T1000 (cell line): ENCODE data around the gene PRSS36.
"Not testable (repeated sequence)": the region's sequence is repeated elsewhere in the genome, so short reads cannot be mapped to it uniquely, and the experiment has no call there.

Source experiments
- DNase-seq: peaks from one replicate; lab custom pipeline; 2025; ENCODE audit warnings: mixed read lengths; lab: John Stamatoyannopoulos, UW

Gene PRSS36

GRCh38 chr16:31149894-31150890, at the start of gene PRSS36:
PRSS36 (minus strand) TSS chr16:31150066; CDS start chr16:31150035, 31 bp downstream.
- no peak for DNase-seq

GRCh38 chr16:31199430-31200041, 49.7 kb upstream of the PRSS36 start:
- no peak for DNase-seq

- DNase-seq: no peak
Observed at GRCh38 chr16:31198207-31198882, 48.5 kb upstream of the PRSS36 start.

- no peak for DNase-seq
Observed at GRCh38 chr16:31196324-31197088, 46.6 kb upstream of the PRSS36 start.

- not testable (repeated sequence) for DNase-seq
Observed at GRCh38 chr16:31195861-31196260, 46.0 kb upstream of the PRSS36 start.

GRCh38 chr16:31194898-31195297, 45.0 kb upstream of the PRSS36 start:
- no peak for DNase-seq

- DNase-seq: no peak
Observed at GRCh38 chr16:31193874-31194273, 44.0 kb upstream of the PRSS36 start.

GRCh38 chr16:31192856-31193642, 43.2 kb upstream of the PRSS36 start:
- DNase-seq: no peak

GRCh38 chr16:31191697-31192428, 42.0 kb upstream of the PRSS36 start:
- DNase-seq: no peak

- no peak for DNase-seq
Observed at GRCh38 chr16:31190818-31191444, 41.1 kb upstream of the PRSS36 start.

- DNase-seq: no peak
Observed at GRCh38 chr16:31190061-31190460, 40.2 kb upstream of the PRSS36 start.

- DNase-seq: no peak
Observed at GRCh38 chr16:31189412-31189778, 39.5 kb upstream of the PRSS36 start.

- DNase-seq: no peak
Observed at GRCh38 chr16:31188450-31189411, 38.9 kb upstream of the PRSS36 start.

GRCh38 chr16:31187808-31188189, 37.9 kb upstream of the PRSS36 start:
- DNase-seq: no peak

- DNase-seq: no peak
Observed at GRCh38 chr16:31186930-31187807, 37.3 kb upstream of the PRSS36 start.

GRCh38 chr16:31186176-31186575, 36.3 kb upstream of the PRSS36 start:
- DNase-seq: no peak

- no peak for DNase-seq
Observed at GRCh38 chr16:31185339-31185738, 35.5 kb upstream of the PRSS36 start.

- no peak for DNase-seq
Observed at GRCh38 chr16:31184888-31185287, 35.0 kb upstream of the PRSS36 start.
